Keratinocyte (primary cell): Measurements from ENCODE around the gene MAPK14. TPM values are rescaled to one million over a fixed set of nuclear protein-coding genes. Genes with fewer than 3 reads are reported as not detected.

Experiments used
- DNase-seq: peaks from one replicate; pipeline ENCODE4 v3.0.0-alpha.2; 2011; ENCODE audit warnings: low read depth, missing footprints, low spot score
- FAIRE-seq: peaks from 2 replicates; lab custom pipeline; 2011; peaks lifted over from hg19 to GRCh38; lab: Jason Lieb, UNC
- H2AFZ ChIP-seq: 2 replicates; pipeline ENCODE4 v1.6.0; 2012; ENCODE audit warnings: low read length, control low read depth, inconsistent platforms; ENCODE audit not compliant: control insufficient read depth
- H3K27ac ChIP-seq: 2 replicates; pipeline ENCODE4 v1.5.1; 2011; ENCODE audit warnings: low read length; ENCODE audit not compliant: control insufficient read depth, insufficient read depth
- H3K27me3 ChIP-seq: 3 replicates; pipeline ENCODE4 v1.6.0; 2011; ENCODE audit warnings: low read length; ENCODE audit not compliant: control insufficient read depth, insufficient read depth; ENCODE audit errors: extremely low read depth
- H3K36me3 ChIP-seq, 2 experiments: 2 replicates in 1 of 2; 3 replicates in 1 of 2; pipeline ENCODE4 v1.5.1; 2011; ENCODE audit warnings: low read length in 2 of 2, mild to moderate bottlenecking in 1 of 2; ENCODE audit not compliant: control insufficient read depth in 2 of 2, insufficient read depth in 2 of 2; ENCODE audit errors: extremely low read depth in 1 of 2
- H3K4me1 ChIP-seq: 3 replicates; pipeline ENCODE4 v1.5.1; 2011; ENCODE audit warnings: low read length; ENCODE audit not compliant: control insufficient read depth, insufficient read depth; ENCODE audit errors: extremely low read depth
- H3K4me2 ChIP-seq: 3 replicates; pipeline ENCODE4 v1.6.0; 2011; ENCODE audit warnings: low read depth, low read length; ENCODE audit not compliant: control insufficient read depth, insufficient read depth; ENCODE audit errors: extremely low read depth
- H3K4me3 ChIP-seq, 3 experiments: fragments of 200-600 bp in 1 of 3; sonication (generic) in 1 of 3; 2 replicates in 2 of 3; 3 replicates in 1 of 3; pipeline ENCODE4 v1.5.1; 2011 to 2016; ENCODE audit warnings: low read length in 3 of 3, mild to moderate bottlenecking in 3 of 3, control low read depth in 2 of 3, inconsistent platforms in 1 of 3, low read depth in 1 of 3, mixed read lengths in 1 of 3, mixed run types in 1 of 3, moderate library complexity in 1 of 3; ENCODE audit not compliant: control insufficient read depth in 2 of 3, insufficient read depth in 2 of 3; ENCODE audit errors: extremely low read depth in 1 of 3
- H3K79me2 ChIP-seq: 2 replicates; pipeline ENCODE4 v1.6.0; 2012; ENCODE audit warnings: low read length; ENCODE audit not compliant: control insufficient read depth, insufficient read depth
- H3K9ac ChIP-seq: 3 replicates; pipeline ENCODE4 v1.6.0; 2011; ENCODE audit warnings: low read length; ENCODE audit not compliant: control insufficient read depth, insufficient read depth; ENCODE audit errors: extremely low read depth
- H3K9me1 ChIP-seq: 3 replicates; pipeline ENCODE4 v1.6.0; 2011; ENCODE audit warnings: low read length; ENCODE audit not compliant: control insufficient read depth, insufficient read depth; ENCODE audit errors: extremely low read depth
- H3K9me3 ChIP-seq: 2 replicates; pipeline ENCODE4 v1.5.1; 2012; ENCODE audit warnings: low read depth, low read length; ENCODE audit not compliant: control insufficient read depth
- H4K20me1 ChIP-seq: 3 replicates; pipeline ENCODE4 v1.6.0; 2011; ENCODE audit warnings: low read length; ENCODE audit not compliant: control insufficient read depth, insufficient read depth; ENCODE audit errors: extremely low read depth
- CTCF ChIP-seq, 3 experiments: IDR thresholded peaks in 1 of 3; conservative IDR thresholded peaks in 1 of 3; optimal IDR thresholded peaks in 1 of 3; 2 replicates in 2 of 3; 3 replicates in 1 of 3; pipeline versions ENCODE3 to v1.5.1; 2011; ENCODE audit warnings: low read length in 3 of 3, mild to moderate bottlenecking in 3 of 3, moderate library complexity in 2 of 3, control low read depth in 1 of 3, inconsistent platforms in 1 of 3; ENCODE audit not compliant: insufficient read depth in 2 of 3; ENCODE audit errors: extremely low read depth in 1 of 3
- EZH2 ChIP-seq: IDR thresholded peaks from one replicate; pipeline ENCODE4 v1.6.1; 2012; ENCODE audit warnings: inconsistent platforms, mild to moderate bottlenecking, low read length, moderate library complexity
- dilution Hi-C: fragments of 300-500 bp; cut with MboI; formaldehyde crosslinking; loops from one replicate; pipeline ENCODE4 v1.7.0; 2020; ENCODE audit warnings: low sequenced_read_pairs; ENCODE audit not compliant: extremely low pct_ligation_motif_present
- polyA plus RNA-seq, 5 experiments: library from polyadenylated mRNA; depleted of rRNA in 3 of 5; stranded (reverse) in 3 of 5; stranded (forward) in 1 of 5; unstranded in 1 of 5; fragments of >200 nt; gene quantifications; 1 replicate in 1 of 5; 2 replicates in 3 of 5; 3 replicates in 1 of 5; pipeline versions ENCODE4 v1.2.1 to v1.2.3, GENCODE V29; 2011 to 2012; ENCODE audit warnings: missing spikeins in 2 of 5, low read depth in 1 of 5, low replicate concordance in 1 of 5

The MAPK14 gene
- polyA plus RNA-seq, 1 donor (not counting 4 experiments of a cell fraction or from before 2014, with no cell fraction given) = 52.4 TPM

GRCh38 chr6:36114798-36115408, 87.3 kb downstream of the MAPK14 start:
- Histone ChIP-seq H3K4me3 (no peak overlapping the region), H3K27me3 (no peaks in the 10 kb centered on the region), H3K4me1 (no peaks in the 10 kb centered on the region), H3K9ac (no peak overlapping the region), H2AFZ (no peak overlapping the region), H3K79me2 (no peaks in the 10 kb centered on the region), H3K4me2 (no peak overlapping the region), H3K9me3 (no peaks in the 10 kb centered on the region), H4K20me1 (no peaks in the 10 kb centered on the region), H3K9me1 (no peaks in the 10 kb centered on the region), H3K27ac (no peak overlapping the region), H3K36me3 (peaks cover 3 to 18% of the 10 kb centered on the region in 2 experiments)
- FAIRE-seq (no peak), DNase-seq (no peak)
- TF ChIP-seq EZH2 (no peak), CTCF (optimal IDR thresholded peaks at IDR 0.05 in 1 of 3, IDR thresholded peaks at IDR 0.05 in 1 of 3, conservative IDR thresholded peaks at IDR 0.05 in 1 of 3; ENCODE audit: extremely low read depth in 1 of 3, insufficient read depth in 2 of 3, low read length in 3 of 3) (no peak)
- dilution Hi-C loops = no loop called here

- dilution Hi-C loops = no loop called here
- no peak for FAIRE-seq
- H3K79me2 ChIP-seq = no peaks in the 10 kb centered on the region
- DNase-seq = no peak
- no peaks in the 10 kb centered on the region for H3K9me3 ChIP-seq
- H3K4me2 ChIP-seq = no peak overlapping the region
- TF ChIP-seq CTCF (optimal IDR thresholded peaks at IDR 0.05 in 1 of 3, IDR thresholded peaks at IDR 0.05 in 1 of 3, conservative IDR thresholded peaks at IDR 0.05 in 1 of 3; ENCODE audit: extremely low read depth in 1 of 3, insufficient read depth in 2 of 3, low read length in 3 of 3) (no peak), EZH2 (no peak)
- H3K9ac ChIP-seq = no peak overlapping the region
- H4K20me1 ChIP-seq = no peaks in the 10 kb centered on the region
- H3K9me1 ChIP-seq = no peaks in the 10 kb centered on the region
- peaks cover 3 to 14% of the 10 kb centered on the region in 2 experiments for H3K36me3 ChIP-seq
- no peaks in the 10 kb centered on the region for H3K27me3 ChIP-seq
- H3K4me3 ChIP-seq = no peak overlapping the region
- peaks cover under 1% of the 10 kb centered on the region for H3K4me1 ChIP-seq
- H3K27ac ChIP-seq = no peak overlapping the region
- no peak overlapping the region for H2AFZ ChIP-seq
Measured at GRCh38 chr6:36115412-36115811, 87.8 kb downstream of the MAPK14 start.
